ENCODE results near the gene NIM1K. TPM values are rescaled to one million over a fixed set of nuclear protein-coding genes. Genes with fewer than 3 reads are reported as not detected.

The NIM1K gene
- total and polyA plus RNA-seq, 2 of the 13 experiments (the other 11 are each of a cell fraction or from before 2014, with no cell fraction given), result 0.04 TPM; not detected in 1

GRCh38 chr5:43191740-43192557 lies at the start of gene NIM1K (continued):
- TF ChIP-seq E2F2 (CRISPR knock-in tag; IDR thresholded peaks at IDR 0.05; ENCODE audit: borderline replicate concordance) (no peak), TBL1XR1 (IDR thresholded peaks at IDR 0.05; ENCODE audit: borderline replicate concordance, low read length, partially characterized antibody) (no peak), TFE3 (CRISPR knock-in tag; IDR thresholded peaks at IDR 0.05) (no peak), TERF1 (CRISPR knock-in tag; IDR thresholded peaks at IDR 0.05) (no peak), IKZF1 (IDR thresholded peaks at IDR 0.05) (no peak), ZNF10 (CRISPR knock-in tag; IDR thresholded peaks at IDR 0.05; ENCODE audit: borderline replicate concordance, low read depth) (no peak), ZNF563 (CRISPR knock-in tag; IDR thresholded peaks at IDR 0.05) (0 out of 2 replicates have a peak, but pooled peaks have one; percentile 28), JUNB (CRISPR knock-in tag; IDR thresholded peaks at IDR 0.05; ENCODE audit: borderline replicate concordance) (no peak), ZNF18 (CRISPR knock-in tag; IDR thresholded peaks at IDR 0.05; ENCODE audit: insufficient replicate concordance) (peak; percentile 34), HNRNPLL (IDR thresholded peaks at IDR 0.05; ENCODE audit: low read depth, low read length, poor library complexity, severe bottlenecking) (peak; percentile 52), ZBTB4 (CRISPR knock-in tag; IDR thresholded peaks at IDR 0.05; ENCODE audit: borderline replicate concordance) (no peak), RAD21 (CRISPR knock-in tag; IDR thresholded peaks at IDR 0.05) (no peak), ZNF441 (CRISPR knock-in tag; IDR thresholded peaks at IDR 0.05; ENCODE audit: borderline replicate concordance) (no peak), ZNF678 (CRISPR knock-in tag; IDR thresholded peaks at IDR 0.05) (no peak), KDM5A (IDR thresholded peaks at IDR 0.05; ENCODE audit: borderline replicate concordance, low read length) (no peak), POGZ (CRISPR knock-in tag; IDR thresholded peaks at IDR 0.05) (no peak), KDM3A (CRISPR knock-in tag; IDR thresholded peaks at IDR 0.05; ENCODE audit: low read depth) (no peak), PAWR (CRISPR knock-in tag; IDR thresholded peaks at IDR 0.05; ENCODE audit: borderline replicate concordance) (no peak), FLYWCH1 (CRISPR knock-in tag; IDR thresholded peaks at IDR 0.05) (no peak), ATF7-NPFF (CRISPR knock-in tag; IDR thresholded peaks at IDR 0.05; ENCODE audit: low read depth) (0 out of 2 replicates have a peak, but pooled peaks have one; percentile 36)
